Medulla oblongata (tissue), 1 donor: ENCODE results near the gene RNPC3.

ENCODE experiments used
- DNase-seq: peaks from one replicate; pipeline ENCODE4 v3.0.0-alpha.2; 2015; ENCODE audit errors: extremely low spot score

The RNPC3 gene

GRCh38 chr1:103525607-103526507, at the start of gene RNPC3:
Gene RNPC3, plus strand, starts transcription at chr1:103525699. Its CDS starts 372 bp downstream, at chr1:103526071.
- peak; percentile 93 for DNase-seq

GRCh38 chr1:103477101-103477500, 48.4 kb upstream of the RNPC3 start:
- DNase-seq = no peak

GRCh38 chr1:103489935-103490334, 35.6 kb upstream of the RNPC3 start:
- no peak for DNase-seq

- DNase-seq = no peak
Measured at GRCh38 chr1:103492003-103492625, 33.4 kb upstream of the RNPC3 start.

GRCh38 chr1:103496014-103496635, 29.4 kb upstream of the RNPC3 start:
- DNase-seq = no peak

- DNase-seq = no peak
Measured at GRCh38 chr1:103497404-103497803, 28.1 kb upstream of the RNPC3 start.

- no peak for DNase-seq
Measured at GRCh38 chr1:103509250-103509649, 16.2 kb upstream of the RNPC3 start.

GRCh38 chr1:103513711-103514110, 11.8 kb upstream of the RNPC3 start:
- no peak for DNase-seq

GRCh38 chr1:103514920-103515503, 10.5 kb upstream of the RNPC3 start:
- DNase-seq = peak; percentile 82

- DNase-seq = no peak
Measured at GRCh38 chr1:103516283-103516682, 9.2 kb upstream of the RNPC3 start.

- DNase-seq = no peak
Measured at GRCh38 chr1:103516693-103517092, 8.8 kb upstream of the RNPC3 start.

GRCh38 chr1:103517380-103518047, 8.0 kb upstream of the RNPC3 start:
- DNase-seq = no peak

GRCh38 chr1:103520822-103521221, 4.7 kb upstream of the RNPC3 start:
- DNase-seq = no peak

GRCh38 chr1:103523346-103523745, 2.2 kb upstream of the RNPC3 start:
- no peak for DNase-seq

- peak; percentile 50 for DNase-seq
Measured at GRCh38 chr1:103525114-103525606, 339 bp upstream of the RNPC3 start.

GRCh38 chr1:103527331-103527730, 1.8 kb downstream of the RNPC3 start:
- no peak for DNase-seq

GRCh38 chr1:103529746-103530145, 4.2 kb downstream of the RNPC3 start:
- no peak for DNase-seq

- DNase-seq = no peak
Measured at GRCh38 chr1:103538226-103538625, 12.7 kb downstream of the RNPC3 start.

GRCh38 chr1:103541431-103541830, 15.9 kb downstream of the RNPC3 start:
- no peak for DNase-seq

GRCh38 chr1:103546496-103546895, 21.0 kb downstream of the RNPC3 start:
- no peak for DNase-seq

GRCh38 chr1:103547840-103548239, 22.3 kb downstream of the RNPC3 start:
- no peak for DNase-seq

- DNase-seq = no peak
Measured at GRCh38 chr1:103560427-103560826, 34.9 kb downstream of the RNPC3 start.
